Measurements from ENCODE around the gene GRID2IP. TPM values are rescaled to one million over a fixed set of nuclear protein-coding genes. Genes with fewer than 3 reads are reported as not detected.

Gene GRID2IP
- total and polyA plus RNA-seq, 2 of the 13 experiments (the other 11 are each of a cell fraction or from before 2014, with no cell fraction given) = 0.03 TPM; not detected in 1

DNA sequence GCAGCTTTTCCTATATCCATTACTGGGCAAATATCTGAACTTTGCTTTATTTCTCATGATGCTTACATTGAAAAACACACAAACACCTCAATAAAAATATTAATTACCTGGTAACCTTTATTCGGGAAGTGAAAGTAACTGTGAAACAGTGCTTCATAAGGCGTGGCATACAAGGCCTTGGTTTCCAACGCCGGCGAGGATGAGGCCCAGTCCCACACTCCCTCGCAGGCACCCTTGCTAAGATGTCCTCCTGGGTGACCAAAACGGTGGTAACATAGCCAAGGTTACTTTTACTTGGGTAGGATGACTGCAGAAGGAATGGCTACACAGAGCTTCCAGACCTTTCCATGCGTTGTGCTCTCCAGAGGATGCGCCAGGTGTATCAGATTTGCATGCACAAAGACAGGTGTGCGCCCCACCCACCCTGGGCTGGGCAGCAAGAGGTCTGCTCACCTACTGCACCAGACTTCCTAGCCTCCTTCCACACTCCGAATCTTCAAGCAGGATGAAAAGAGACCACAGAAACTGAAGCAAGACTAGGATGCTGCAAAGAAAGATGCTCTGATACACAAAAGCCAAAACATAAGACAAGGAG lies 90.2 kb downstream of the GRID2IP start (continued):
- TF ChIP-seq, protein P1, sequence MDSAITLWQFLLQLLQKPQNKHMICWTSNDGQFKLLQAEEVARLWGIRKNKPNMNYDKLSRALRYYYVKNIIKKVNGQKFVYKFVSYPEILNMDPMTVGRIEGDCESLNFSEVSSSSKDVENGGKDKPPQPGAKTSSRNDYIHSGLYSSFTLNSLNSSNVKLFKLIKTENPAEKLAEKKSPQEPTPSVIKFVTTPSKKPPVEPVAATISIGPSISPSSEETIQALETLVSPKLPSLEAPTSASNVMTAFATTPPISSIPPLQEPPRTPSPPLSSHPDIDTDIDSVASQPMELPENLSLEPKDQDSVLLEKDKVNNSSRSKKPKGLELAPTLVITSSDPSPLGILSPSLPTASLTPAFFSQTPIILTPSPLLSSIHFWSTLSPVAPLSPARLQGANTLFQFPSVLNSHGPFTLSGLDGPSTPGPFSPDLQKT (CRISPR knock-in tag; IDR thresholded peaks at IDR 0.05; ENCODE audit: borderline replicate concordance) = no peak
- TF ChIP-seq POLR2G (IDR thresholded peaks at IDR 0.05; ENCODE audit: low read depth, low read length) (0 out of 2 replicates have a peak, but pooled peaks have one; percentile 26), ZSCAN21 (CRISPR knock-in tag; IDR thresholded peaks at IDR 0.05; ENCODE audit: borderline replicate concordance) (0 out of 2 replicates have a peak, but pooled peaks have one; percentile 17), ATF1 (CRISPR knock-in tag; IDR thresholded peaks at IDR 0.05) (no peak), ZNF335 (CRISPR knock-in tag; IDR thresholded peaks at IDR 0.05) (no peak)
- TF ChIP-seq, protein P2, sequence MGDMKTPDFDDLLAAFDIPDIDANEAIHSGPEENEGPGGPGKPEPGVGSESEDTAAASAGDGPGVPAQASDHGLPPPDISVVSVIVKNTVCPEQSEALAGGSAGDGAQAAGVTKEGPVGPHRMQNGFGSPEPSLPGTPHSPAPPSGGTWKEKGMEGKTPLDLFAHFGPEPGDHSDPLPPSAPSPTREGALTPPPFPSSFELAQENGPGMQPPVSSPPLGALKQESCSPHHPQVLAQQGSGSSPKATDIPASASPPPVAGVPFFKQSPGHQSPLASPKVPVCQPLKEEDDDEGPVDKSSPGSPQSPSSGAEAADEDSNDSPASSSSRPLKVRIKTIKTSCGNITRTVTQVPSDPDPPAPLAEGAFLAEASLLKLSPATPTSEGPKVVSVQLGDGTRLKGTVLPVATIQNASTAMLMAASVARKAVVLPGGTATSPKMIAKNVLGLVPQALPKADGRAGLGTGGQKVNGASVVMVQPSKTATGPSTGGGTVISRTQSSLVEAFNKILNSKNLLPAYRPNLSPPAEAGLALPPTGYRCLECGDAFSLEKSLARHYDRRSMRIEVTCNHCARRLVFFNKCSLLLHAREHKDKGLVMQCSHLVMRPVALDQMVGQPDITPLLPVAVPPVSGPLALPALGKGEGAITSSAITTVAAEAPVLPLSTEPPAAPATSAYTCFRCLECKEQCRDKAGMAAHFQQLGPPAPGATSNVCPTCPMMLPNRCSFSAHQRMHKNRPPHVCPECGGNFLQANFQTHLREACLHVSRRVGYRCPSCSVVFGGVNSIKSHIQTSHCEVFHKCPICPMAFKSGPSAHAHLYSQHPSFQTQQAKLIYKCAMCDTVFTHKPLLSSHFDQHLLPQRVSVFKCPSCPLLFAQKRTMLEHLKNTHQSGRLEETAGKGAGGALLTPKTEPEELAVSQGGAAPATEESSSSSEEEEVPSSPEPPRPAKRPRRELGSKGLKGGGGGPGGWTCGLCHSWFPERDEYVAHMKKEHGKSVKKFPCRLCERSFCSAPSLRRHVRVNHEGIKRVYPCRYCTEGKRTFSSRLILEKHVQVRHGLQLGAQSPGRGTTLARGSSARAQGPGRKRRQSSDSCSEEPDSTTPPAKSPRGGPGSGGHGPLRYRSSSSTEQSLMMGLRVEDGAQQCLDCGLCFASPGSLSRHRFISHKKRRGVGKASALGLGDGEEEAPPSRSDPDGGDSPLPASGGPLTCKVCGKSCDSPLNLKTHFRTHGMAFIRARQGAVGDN (CRISPR knock-in tag; IDR thresholded peaks at IDR 0.05) = 0 out of 2 replicates have a peak, but pooled peaks have one; percentile 9

DNA sequence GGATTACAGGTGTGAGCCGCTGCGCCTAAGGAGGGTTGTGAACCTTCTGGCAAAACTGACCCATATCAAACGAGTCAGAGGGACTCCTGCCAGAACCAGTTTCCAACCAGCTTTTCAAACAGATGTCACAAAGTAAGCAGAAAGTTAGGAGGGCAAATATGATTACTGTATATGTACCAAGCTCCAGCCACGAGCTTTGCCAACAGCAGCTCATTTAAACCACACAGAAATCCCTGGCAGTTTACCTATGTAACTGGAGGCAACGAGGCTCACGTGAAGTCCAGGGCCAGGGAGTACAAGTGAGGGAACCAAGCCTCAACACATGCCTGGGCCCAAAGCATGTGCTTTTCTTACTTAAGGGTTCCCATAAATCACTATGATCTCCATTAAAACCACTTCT lies 91.0 kb downstream of the GRID2IP start:
- 85% methylated on average over 6 of the region's 6 CpGs for WGBS (ENCODE audit: low lambda C conversion rate)
- ChIA-PET CTCF (ENCODE audit: low intra/inter-chr PET ratio, low total read pairs) (no interaction called here), POLR2A (interaction anchor here (1.0 kb wide), 1 partner anchor 12 kb away, joined by 4 read pairs; the partner anchor contains the start of gene DAGLB)
- no peak for DNase-seq (ENCODE audit: low spot score)
- no peak overlapping the region for H2AFZ ChIP-seq (ENCODE audit: low read length)
- H3K27me3 ChIP-seq (ENCODE audit: control insufficient read depth in 1 of 2, insufficient read depth in 2 of 2, low read length in 2 of 2) = no peaks in the 10 kb centered on the region
- no peak overlapping the region for H3K27ac ChIP-seq (ENCODE audit: extremely low read length, insufficient read depth, low read length)
- FAIRE-seq = no peak
- no TSS peak for BruUV-seq (replicated peaks)
- ATAC-seq = no peak; the same call in 1 of the 3 replicates
- no peaks in the 10 kb centered on the region for H3K79me2 ChIP-seq (ENCODE audit: insufficient read depth, low read length)
- in situ Hi-C loops (cut with HindIII; ENCODE audit: extremely low pct_ligation_motif_present, low pct_unique_long_range_greater_than_20kb) = no loop called here
- H3K4me1 ChIP-seq (ENCODE audit: insufficient read depth, low read length) = no peaks in the 10 kb centered on the region
- no peak overlapping the region for H3K4me2 ChIP-seq (ENCODE audit: low read depth, low read length)
- no peak overlapping the region for H3K9ac ChIP-seq (ENCODE audit: insufficient read depth, low read depth, low read length)
- no peaks in the 10 kb centered on the region for H3K9me3 ChIP-seq (ENCODE audit: low read length)
- intact Hi-C loops (cut with micrococcal nuclease; ENCODE audit: unreplicated experiment) = no loop called here
- peaks cover 9 to 25% of the 10 kb centered on the region in 2 experiments for H3K36me3 ChIP-seq (replicated peaks in 1 of 2; ENCODE audit: control insufficient read depth in 1 of 2, insufficient read depth in 2 of 2, low read length in 2 of 2)
- no peak overlapping the region for H3K4me3 ChIP-seq (replicated peaks in 1 of 3; ENCODE audit: insufficient read depth in 1 of 3, low read depth in 2 of 3, low read length in 3 of 3)
- H4K20me1 ChIP-seq (ENCODE audit: insufficient read depth, low read length) = peaks cover 7% of the 10 kb centered on the region
- TF ChIP-seq POLR2G (IDR thresholded peaks at IDR 0.05; ENCODE audit: low read depth, low read length) = peak; percentile 50
- TF ChIP-seq, protein P3, sequence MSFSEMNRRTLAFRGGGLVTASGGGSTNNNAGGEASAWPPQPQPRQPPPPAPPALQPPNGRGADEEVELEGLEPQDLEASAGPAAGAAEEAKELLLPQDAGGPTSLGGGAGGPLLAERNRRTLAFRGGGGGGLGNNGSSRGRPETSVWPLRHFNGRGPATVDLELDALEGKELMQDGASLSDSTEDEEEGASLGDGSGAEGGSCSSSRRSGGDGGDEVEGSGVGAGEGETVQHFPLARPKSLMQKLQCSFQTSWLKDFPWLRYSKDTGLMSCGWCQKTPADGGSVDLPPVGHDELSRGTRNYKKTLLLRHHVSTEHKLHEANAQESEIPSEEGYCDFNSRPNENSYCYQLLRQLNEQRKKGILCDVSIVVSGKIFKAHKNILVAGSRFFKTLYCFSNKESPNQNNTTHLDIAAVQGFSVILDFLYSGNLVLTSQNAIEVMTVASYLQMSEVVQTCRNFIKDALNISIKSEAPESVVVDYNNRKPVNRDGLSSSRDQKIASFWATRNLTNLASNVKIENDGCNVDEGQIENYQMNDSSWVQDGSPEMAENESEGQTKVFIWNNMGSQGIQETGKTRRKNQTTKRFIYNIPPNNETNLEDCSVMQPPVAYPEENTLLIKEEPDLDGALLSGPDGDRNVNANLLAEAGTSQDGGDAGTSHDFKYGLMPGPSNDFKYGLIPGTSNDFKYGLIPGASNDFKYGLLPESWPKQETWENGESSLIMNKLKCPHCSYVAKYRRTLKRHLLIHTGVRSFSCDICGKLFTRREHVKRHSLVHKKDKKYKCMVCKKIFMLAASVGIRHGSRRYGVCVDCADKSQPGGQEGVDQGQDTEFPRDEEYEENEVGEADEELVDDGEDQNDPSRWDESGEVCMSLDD (CRISPR knock-in tag; IDR thresholded peaks at IDR 0.05; ENCODE audit: borderline replicate concordance) = no peak
- TF ChIP-seq PHF21A (CRISPR knock-in tag; IDR thresholded peaks at IDR 0.05) = no peak
- peak; percentile 32; the same call in 1 of the 2 replicates for TF ChIP-seq SSRP1 (CRISPR knock-in tag; IDR thresholded peaks at IDR 0.05)
- TF ChIP-seq ZNF350 (CRISPR knock-in tag; IDR thresholded peaks at IDR 0.05; ENCODE audit: borderline replicate concordance, low read depth) = no peak
- TF ChIP-seq, protein P4, sequence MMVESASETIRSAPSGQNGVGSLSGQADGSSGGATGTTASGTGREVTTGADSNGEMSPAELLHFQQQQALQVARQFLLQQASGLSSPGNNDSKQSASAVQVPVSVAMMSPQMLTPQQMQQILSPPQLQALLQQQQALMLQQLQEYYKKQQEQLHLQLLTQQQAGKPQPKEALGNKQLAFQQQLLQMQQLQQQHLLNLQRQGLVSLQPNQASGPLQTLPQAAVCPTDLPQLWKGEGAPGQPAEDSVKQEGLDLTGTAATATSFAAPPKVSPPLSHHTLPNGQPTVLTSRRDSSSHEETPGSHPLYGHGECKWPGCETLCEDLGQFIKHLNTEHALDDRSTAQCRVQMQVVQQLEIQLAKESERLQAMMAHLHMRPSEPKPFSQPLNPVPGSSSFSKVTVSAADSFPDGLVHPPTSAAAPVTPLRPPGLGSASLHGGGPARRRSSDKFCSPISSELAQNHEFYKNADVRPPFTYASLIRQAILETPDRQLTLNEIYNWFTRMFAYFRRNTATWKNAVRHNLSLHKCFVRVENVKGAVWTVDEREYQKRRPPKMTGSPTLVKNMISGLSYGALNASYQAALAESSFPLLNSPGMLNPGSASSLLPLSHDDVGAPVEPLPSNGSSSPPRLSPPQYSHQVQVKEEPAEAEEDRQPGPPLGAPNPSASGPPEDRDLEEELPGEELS (CRISPR knock-in tag; IDR thresholded peaks at IDR 0.05) = no peak
- TF ChIP-seq SP140L (CRISPR knock-in tag; IDR thresholded peaks at IDR 0.05; ENCODE audit: borderline replicate concordance) = no peak
